C4-2B (cell line): Measurements from ENCODE around the gene DLG1.

Experiments used
- CTCF ChIP-seq: fragments of 450-650 bp; conservative IDR thresholded peaks from 2 replicates; pipeline ENCODE4 v1.5.1; 2017; ENCODE audit warnings: mild to moderate bottlenecking
- ZFX ChIP-seq: fragments of 450-650 bp; IDR thresholded peaks from 2 replicates; pipeline ENCODE4 v1.6.1; 2017

- TF ChIP-seq CTCF, result no peak
- no peak for TF ChIP-seq ZFX
These were observed 6.2 kb downstream of the DLG1 start for GRCh38 chr3:197292083-197292646.
